AG08396 (cell line): ENCODE measurements around the gene DUSP1.
A peak's percentile ranks its signal among the peaks of the same experiment; 100 is the strongest.

Source experiments
- DNase-seq: peaks from one replicate; pipeline ENCODE4 v3.0.0; 2012; ENCODE audit warnings: low spot score, mixed read lengths

The DUSP1 gene

GRCh38 chr5:172777881-172778814 is 7.2 kb upstream of the DUSP1 start:
- DNase-seq, result peak; percentile 78

DNA sequence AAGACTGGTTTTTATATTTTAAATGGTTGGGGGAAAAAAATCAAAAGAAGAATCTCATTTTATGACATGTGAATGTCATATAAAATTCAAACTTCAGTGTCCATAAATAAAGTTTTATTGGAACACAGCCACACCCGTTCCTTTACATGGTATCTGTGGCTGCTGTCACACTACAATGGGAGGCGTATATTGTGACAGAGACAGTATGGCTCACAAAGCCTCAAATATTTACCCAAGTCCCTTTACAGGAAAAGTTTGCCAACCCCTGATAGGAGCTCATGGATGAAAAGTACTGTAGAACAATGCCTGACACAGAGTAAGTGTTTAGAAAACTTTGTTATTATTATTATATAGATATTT is 5.2 kb upstream of the DUSP1 start:
- DNase-seq, result no peak

- peak; percentile 64 for DNase-seq
Observed at GRCh38 chr5:172775326-172776234, 4.6 kb upstream of the DUSP1 start.

DNA sequence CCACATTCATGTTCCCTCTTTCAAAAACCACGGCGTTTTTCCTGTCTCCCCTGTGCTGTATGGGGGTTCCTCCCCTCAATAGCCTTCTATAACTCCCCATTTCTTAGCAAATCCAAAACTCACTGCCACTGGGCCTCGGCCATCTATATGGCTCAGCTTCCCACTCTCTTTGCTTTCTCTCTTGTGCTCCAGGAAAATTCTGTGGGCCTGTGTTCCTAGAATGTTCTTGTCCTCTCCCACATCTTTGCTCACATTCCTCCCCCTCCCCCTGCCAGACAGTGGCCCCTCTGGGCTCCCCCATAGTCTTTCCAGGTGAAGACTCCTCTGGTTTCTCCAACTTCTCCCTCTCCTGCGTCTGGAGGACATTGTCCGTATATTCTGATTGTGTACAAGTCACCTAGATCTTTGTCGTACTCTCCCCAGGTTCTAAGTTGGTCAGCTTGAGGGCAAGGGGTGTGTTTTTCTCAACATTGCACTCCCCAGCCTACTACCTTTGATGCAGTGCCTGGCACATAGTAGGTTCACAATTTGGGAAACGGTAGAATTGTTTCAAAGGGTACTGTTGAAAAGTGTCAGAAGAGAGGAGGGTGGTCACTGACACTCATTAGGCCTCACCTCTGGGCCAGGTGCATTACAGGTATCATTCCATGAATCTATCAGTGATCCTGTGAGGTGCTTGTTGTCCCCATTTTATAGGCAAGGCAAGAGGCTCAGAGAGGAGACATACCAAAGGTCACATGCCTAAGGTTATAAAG is 3.7 kb upstream of the DUSP1 start:
- DNase-seq, result no peak

GRCh38 chr5:172773481-172774469 is 2.8 kb upstream of the DUSP1 start:
- no peak for DNase-seq

- peak; percentile 81 for DNase-seq
Observed at GRCh38 chr5:172772112-172772906, 1.3 kb upstream of the DUSP1 start.

GRCh38 chr5:172771439-172772111 is 580 bp upstream of the DUSP1 start:
- peak; percentile 60 for DNase-seq

GRCh38 chr5:172770374-172770674 is 671 bp downstream of the DUSP1 start:
- peak; percentile 13 for DNase-seq

DNA sequence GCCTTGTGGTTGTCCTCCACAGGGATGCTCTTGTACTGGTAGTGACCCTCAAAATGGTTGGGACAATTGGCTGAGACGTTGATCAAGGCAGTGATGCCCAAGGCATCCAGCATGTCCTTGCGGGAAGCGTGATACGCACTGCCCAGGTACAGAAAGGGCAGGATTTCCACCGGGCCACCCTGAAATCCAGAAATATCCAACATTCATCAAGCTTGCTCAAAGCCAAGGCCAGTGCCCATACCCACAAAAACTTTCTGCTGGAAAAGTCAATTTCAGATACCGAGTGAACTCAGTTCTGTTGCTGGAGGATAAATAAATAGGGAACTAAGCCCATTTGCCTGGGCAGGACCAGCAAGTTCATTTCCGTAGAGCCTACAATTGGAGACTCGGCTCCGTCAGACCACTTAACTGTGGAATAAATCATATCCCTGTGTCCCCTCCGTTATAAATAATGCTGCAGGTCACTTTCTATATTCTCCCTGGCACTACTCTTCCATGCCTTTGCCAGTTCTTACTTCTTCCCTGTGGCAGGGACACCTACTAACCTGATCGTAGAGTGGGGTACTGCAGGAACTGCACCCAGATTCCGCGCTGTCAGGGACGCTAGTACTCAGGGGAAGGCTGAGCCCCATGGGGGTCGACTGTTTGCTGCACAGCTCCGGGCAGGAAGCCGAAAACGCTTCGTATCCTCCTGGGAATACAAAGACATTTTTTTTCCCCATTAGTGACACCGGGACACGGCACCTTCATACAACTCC is 1.2 kb downstream of the DUSP1 start:
- DNase-seq, result peak; percentile 14

- DNase-seq, result no peak
Observed at GRCh38 chr5:172769342-172769615, 1.7 kb downstream of the DUSP1 start.

DNA sequence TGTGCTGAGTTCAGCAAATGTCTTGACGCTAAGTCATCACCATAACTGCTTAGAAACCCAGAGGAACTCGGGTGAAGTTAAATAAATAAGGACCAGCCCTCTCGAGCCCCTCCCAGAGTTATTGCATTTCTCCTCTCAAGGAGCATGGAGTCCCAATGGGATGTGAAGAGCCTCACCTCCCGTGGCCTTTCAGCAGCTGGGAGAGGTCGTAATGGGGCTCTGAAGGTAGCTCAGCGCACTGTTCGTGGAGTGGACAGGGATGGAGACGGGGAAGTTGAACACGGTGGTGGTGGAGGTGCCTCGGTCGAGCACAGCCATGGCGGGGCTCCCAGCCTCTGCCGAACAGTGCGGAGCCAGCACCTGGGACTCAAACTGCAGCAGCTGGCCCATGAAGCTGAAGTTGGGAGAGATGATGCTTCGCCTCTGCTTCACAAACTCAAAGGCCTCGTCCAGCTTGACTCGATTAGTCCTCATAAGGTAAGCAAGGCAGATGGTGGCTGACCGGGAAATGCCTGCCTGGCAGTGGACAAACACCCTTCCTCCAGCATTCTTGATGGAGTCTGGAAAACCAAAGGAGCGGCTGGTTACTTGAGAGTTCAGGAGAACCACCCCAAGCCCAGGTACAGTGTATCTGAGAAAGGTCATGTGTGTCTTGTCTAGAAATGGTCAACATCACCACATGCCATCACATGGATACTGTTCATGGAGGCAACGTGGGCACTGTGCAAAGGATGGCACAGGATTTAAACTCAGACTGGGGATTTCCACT is 2.2 kb downstream of the DUSP1 start:
- peak; percentile 31 for DNase-seq

- DNase-seq, result no peak
Observed at GRCh38 chr5:172768098-172768572, 2.9 kb downstream of the DUSP1 start.

DNA sequence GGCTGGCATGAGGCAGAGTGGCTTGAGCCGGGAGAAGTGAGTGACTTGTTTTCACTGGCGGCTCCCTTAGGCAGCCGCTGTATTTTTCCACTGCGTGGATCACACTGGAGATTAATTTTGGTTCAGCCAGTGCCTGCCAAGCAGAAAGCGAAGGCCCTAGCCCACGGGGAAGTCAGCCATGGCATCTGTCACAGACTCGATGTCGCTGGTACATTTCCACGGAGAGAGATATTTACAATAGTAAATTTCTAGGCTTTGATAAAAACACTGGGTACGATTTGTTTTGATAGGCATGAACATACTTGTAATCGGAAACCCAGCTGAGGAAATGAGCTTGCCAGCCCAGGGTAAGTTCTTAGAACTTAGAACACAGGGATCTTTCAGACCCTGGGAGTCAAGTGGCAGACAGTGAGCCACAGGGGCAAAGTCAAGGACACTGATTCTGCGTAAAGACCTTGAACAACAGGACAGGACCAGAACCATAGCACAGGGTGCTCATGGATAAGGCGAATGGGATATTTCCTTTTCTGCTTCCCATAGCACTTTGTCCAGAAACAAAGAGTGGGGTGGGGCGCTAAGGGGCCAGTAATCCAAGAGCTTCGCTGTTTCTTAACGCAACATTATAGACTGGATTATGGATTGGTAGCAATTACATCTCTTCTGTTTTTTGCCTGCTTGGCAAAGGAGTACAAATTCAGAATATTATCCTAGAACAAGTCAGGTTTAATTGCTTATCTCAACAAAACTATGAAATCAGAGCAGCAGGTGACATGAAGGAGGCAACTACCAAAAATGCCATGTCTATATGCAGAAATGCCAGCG is 4.5 kb downstream of the DUSP1 start:
- DNase-seq, result peak; percentile 51

DNA sequence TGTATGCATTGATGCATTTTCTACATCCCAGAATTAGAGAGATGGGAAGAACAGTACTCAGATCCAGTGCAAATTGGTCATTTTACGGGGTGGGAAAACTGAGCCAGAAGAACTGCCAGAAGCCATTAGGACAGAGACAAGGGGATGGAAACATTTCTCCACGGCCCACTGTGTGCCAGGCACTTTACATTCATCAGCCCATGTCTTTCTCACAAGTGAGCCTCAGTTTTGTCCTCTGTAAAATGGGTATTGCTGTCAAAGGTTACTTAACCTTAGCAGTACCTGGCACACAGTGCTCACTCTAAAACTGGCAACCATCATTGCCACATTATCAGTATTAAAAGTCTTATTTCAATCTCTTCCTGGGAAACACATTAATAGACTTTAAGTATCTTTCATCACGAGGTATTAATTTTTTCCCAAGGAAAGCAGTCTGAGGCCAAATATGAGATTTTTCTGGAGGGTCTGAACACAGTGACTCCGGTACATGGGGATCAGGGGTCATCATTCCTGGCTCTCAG is 5.2 kb downstream of the DUSP1 start:
- no peak for DNase-seq

DNA sequence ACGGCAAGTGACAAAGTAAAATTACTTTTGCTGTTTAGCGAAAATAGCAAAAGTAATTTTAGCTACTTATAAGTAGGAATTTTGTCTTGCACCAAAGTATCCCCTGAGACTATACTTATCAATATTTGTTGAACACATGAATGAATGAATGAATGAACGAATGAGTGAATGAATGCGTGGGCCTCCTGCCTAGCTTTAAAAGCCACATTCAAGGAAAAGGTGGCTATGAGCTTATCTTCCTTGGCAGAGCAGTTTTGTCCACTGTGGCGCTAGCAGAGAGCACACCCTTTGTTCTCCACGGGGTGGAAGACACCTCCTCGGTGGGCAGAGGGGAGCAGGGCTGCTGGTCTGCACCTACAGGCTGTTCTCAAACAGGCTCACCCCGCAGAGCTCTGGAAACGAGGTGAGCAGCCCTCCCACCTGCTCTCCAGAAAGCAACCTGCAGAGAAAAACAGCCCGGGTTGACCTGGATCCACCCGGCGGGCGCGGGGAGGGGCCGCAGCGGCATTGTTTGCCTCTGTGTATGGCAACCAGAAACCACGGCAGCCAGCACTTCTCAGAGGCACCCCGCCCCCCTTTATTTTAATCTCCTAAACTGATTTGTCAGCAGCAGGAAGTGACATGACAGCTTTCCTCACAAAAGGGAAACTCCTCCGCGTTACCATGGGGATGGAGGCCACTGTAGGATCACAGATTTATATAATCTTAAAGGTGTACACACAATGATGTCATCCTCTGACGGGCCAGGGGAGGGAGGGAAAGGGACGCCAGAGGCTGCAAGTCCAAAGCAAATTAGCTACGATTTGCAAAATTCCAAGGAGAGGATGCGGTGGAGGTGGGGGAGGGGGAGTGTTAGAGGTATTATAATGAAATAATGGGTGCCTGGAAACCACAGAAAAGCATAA is 5.9 kb downstream of the DUSP1 start:
- DNase-seq, result peak; percentile 93

- no peak for DNase-seq
Observed at GRCh38 chr5:172763120-172763464, 7.9 kb downstream of the DUSP1 start.
